HG02870 (cell line): Measurements from ENCODE around the gene VGLL4.
"Not testable (repeated sequence)": the region's sequence is repeated elsewhere in the genome, so short reads cannot be mapped to it uniquely, and the experiment has no call there.

Experiments used
- ATAC-seq: cut with Tn5 transposase; IDR thresholded peaks from one replicate; pipeline ENCODE4 v1.9.1; 2021; ENCODE audit warnings: mild to moderate bottlenecking, moderate library complexity; ENCODE audit not compliant: unreplicated experiment

The VGLL4 gene

GRCh38 chr3:11607816-11608215, 35.9 kb downstream of the VGLL4 start:
- no peak for ATAC-seq

GRCh38 chr3:11606865-11607440, 36.8 kb downstream of the VGLL4 start:
- ATAC-seq, result no peak

GRCh38 chr3:11606090-11606784, 37.5 kb downstream of the VGLL4 start:
- ATAC-seq, result no peak

- ATAC-seq, result no peak
These were observed 38.3 kb downstream of the VGLL4 start for GRCh38 chr3:11605398-11605797.

GRCh38 chr3:11604139-11604892, 39.4 kb downstream of the VGLL4 start:
- no peak for ATAC-seq

- no peak for ATAC-seq
These were observed 40.1 kb downstream of the VGLL4 start for GRCh38 chr3:11603628-11604027.

- peak; percentile 35 for ATAC-seq
These were observed 40.7 kb downstream of the VGLL4 start for GRCh38 chr3:11602886-11603527.

GRCh38 chr3:11602239-11602840, 41.4 kb downstream of the VGLL4 start:
- no peak for ATAC-seq

- ATAC-seq, result peak; percentile 91
These were observed 42.1 kb downstream of the VGLL4 start for GRCh38 chr3:11601446-11602238.

GRCh38 chr3:11600501-11601282, 43.0 kb downstream of the VGLL4 start:
- no peak for ATAC-seq

GRCh38 chr3:11596387-11596786, 47.3 kb downstream of the VGLL4 start:
- no peak for ATAC-seq

- ATAC-seq, result not testable (repeated sequence)
These were observed 48.7 kb downstream of the VGLL4 start for GRCh38 chr3:11595024-11595423.

GRCh38 chr3:11593318-11594034, 50.2 kb downstream of the VGLL4 start:
- no peak for ATAC-seq

GRCh38 chr3:11592445-11593298, 51.0 kb downstream of the VGLL4 start:
- no peak for ATAC-seq

GRCh38 chr3:11591391-11592282, 52.1 kb downstream of the VGLL4 start:
- no peak for ATAC-seq

GRCh38 chr3:11591002-11591355, 52.7 kb downstream of the VGLL4 start:
- no peak for ATAC-seq

- no peak for ATAC-seq
These were observed 54.0 kb downstream of the VGLL4 start for GRCh38 chr3:11589706-11590105.
